ENCODE results near the gene SOWAHC.
"Not testable (repeated sequence)": the region's sequence is repeated elsewhere in the genome, so short reads cannot be mapped to it uniquely, and the experiment has no call there.

The SOWAHC gene

DNA sequence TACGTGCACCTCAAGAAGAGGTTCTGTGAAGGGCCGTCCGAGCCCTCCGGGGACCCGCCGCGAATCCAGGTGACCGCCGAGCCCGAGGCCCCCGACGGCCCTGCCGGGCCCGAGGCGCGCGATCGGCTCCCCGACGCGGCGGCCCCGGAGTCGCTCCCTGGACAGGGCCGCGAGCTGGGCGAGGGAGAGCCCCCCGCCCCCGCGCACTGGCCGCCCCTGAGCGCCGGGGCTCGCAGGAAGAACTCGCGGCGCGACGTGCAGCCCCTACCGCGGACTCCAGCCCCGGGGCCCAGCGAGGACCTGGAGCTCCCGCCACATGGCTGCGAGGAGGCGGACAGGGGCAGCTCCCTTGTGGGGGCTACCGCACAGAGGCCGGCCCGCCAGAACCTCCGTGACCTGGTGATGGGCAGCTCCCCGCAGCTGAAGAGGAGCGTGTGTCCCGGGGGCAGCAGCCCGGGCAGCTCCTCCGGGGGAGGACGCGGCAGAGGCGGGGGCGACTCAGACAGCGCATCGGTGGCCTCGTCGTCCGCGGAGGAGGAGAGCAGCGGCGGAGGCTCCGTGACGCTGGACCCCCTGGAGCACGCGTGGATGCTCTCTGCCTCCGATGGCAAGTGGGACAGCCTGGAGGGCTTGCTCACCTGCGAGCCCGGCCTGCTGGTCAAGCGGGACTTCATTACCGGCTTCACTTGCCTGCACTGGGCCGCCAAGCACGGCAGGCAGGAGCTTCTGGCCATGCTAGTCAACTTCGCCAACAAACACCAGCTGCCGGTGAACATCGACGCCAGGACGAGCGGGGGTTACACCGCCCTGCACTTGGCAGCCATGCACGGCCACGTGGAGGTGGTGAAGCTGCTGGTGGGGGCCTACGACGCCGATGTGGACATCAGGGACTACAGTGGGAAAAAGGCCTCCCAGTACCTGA lies 812 bp downstream of the SOWAHC start:
- no peak for DNase-seq (ENCODE audit: extremely low read depth in 1 of 2, low read depth in 1 of 2)

DNA sequence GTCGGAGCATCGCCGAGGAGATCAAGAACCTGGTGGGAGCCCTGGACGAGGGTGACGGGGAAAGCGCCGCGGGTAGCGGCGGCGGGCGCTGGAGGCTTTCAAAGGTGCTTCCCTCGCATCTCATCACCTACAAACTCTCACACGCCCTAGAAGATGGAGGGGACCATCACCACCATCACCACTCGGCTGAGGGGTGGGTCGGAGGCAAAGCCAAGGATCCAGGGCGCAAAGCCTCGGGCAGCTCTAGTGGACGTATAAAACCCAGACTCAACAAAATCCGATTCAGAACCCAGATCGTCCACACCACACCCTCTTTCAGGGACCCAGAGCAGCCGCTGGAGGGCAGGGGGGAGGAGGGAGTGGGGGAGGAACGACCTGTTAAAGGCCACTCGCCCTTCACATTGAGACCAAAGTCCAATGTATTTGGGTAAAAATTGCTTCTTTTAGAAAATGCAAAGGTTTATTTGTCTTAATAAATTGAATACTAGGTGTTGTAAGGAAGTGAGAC lies 1.5 kb downstream of the SOWAHC start:
- DNase-seq (ENCODE audit: extremely low read depth in 1 of 2, low read depth in 1 of 2), result no peak

DNA sequence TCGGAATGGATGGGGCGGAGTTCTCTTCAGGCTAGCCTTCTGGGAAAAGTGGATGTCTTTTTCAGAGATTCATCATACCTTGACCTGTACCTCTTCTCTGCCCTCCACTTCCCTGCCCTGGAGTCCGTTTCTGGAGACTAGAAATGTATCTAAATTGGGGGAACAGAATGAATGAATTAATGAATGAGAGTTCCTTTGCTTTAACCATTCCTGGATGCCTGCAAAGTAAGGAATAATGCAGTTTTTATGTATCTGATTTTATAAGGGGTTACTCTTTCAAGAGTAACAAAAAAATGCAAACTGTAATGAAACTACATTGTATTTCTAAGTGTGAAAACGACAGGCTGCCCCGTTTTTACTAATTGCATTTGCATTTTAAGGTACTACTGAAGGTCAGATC lies 2.0 kb downstream of the SOWAHC start:
- no peak for DNase-seq (ENCODE audit: extremely low read depth in 1 of 2, low read depth in 1 of 2)

DNA sequence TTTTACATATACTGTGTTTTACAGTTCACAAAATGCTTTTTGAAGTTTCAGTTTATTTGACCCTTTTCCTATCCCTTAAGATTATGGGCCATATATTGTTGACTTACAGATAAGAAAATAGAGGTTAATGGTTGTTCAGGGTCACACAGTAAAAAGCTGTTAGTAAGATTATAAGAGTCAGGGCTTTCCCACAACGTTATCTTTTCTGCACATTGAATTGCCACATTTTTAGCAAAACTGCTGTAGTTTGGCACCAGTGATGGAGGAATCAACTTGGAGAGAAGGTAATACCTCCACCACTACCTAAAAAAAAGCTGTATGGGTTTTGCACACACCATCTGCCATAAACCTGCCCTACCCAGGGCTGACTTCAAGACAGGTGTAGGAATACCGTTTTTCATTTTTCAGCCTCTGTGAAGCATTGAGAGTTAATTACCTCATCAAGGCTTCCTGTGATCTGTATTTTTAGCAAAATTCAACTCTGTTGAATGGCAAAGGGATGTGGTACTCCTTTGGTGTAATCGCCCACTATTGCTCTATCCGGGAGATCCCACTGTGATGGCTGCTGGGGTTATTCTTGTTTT lies 5.0 kb downstream of the SOWAHC start:
- no peak for DNase-seq (ENCODE audit: extremely low read depth in 1 of 2, low read depth in 1 of 2)

DNA sequence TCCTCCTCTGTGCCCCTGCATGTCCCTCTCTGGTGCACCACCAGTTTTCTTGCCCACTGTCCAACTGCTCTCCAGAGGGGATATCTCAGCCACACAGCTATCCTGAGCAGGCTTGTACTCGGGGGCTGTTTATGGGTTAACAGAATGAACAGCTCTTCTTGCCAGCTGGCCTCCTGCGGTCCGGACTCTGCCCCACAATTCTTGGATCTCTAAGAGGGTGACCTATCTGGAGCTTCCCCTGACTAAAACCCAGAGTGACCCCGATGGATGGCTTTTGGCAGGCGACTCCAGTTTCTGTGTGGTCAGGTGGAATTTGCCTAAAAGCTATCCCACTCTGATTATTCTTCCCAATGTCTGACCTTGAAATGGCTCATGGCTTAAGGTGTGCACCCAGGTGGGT lies 9.1 kb downstream of the SOWAHC start:
- no peak for DNase-seq (ENCODE audit: extremely low read depth in 1 of 2, low read depth in 1 of 2)

DNA sequence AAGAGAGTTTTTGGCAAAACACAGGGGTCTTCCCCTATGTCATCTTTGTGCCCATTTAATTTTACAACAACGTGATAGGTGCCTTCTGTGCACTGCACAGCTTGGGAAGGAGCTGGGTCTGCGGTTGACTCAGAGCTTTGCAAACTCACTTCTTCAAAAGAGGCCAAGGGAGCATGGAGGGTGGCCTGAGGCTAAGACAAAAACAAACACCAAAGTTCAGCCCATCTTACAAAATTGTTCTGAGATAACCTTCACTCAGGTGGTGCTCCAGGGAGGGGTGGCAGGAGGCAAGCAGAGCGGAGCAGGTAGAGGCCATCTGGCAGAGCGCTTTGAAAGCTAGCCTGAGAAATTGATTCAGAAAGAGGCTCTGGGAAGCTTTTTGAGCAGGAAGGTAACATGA lies 9.8 kb downstream of the SOWAHC start:
- DNase-seq (ENCODE audit: extremely low read depth in 1 of 2, low read depth in 1 of 2), result no peak

DNA sequence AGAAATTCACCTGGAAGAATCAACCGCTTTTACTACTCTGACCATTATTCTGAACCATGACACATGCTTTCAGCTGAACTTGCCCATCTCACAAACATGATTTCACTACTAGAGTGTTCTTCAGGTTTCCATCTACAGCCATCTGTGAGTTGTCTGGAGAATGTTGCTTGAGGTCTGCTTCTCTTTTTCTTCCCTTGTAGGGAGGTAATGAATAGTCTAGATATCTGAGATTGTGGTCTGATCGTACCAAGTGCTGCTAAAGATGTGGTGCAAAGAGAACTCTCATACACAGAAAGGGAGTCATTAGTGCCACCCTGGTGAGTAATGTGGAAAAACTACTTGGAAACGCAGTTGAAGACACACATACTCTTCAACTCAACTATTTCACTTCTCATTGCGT lies 10.2 kb downstream of the SOWAHC start:
- DNase-seq (ENCODE audit: extremely low read depth in 1 of 2, low read depth in 1 of 2), result no peak

DNA sequence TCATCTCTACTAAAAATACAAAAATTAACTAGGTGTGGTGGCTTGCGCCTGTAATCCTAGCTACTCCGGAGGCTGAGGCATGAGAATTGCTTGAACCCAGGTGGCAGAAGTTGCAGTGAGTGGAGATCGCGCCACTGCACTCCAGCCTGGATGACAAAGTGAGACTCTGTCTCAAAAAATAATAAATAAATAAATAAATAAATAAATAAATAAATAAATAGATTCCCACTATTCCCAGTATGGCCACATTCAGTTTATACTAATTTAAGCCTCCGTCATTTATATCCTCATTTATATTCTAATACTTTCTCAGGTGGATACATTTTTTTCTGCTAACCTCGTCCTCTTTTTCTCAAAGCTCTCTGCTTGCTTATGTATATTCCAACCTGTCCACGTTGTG lies 14.2 kb downstream of the SOWAHC start:
- not testable (repeated sequence) for DNase-seq (ENCODE audit: extremely low read depth in 1 of 2, low read depth in 1 of 2)

DNA sequence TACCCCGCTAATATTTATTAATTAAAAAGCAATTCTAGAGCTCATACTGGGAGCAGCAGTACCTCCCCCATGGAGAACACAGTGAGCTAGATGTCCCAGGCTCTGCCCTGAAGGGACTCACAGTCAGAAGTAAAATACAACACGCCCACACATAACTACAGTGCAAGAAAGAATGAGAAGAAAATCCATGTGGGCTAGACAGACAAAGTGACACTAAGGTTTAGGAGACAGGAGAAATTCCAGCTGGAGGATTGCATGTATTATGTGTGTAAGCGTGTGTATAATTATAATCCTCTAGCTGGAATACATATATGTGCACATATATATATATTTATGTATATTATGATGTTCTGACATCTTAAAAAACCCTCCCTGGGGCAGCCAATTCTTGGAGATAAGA lies 15.7 kb downstream of the SOWAHC start:
- DNase-seq (ENCODE audit: extremely low read depth in 1 of 2, low read depth in 1 of 2), result no peak

DNA sequence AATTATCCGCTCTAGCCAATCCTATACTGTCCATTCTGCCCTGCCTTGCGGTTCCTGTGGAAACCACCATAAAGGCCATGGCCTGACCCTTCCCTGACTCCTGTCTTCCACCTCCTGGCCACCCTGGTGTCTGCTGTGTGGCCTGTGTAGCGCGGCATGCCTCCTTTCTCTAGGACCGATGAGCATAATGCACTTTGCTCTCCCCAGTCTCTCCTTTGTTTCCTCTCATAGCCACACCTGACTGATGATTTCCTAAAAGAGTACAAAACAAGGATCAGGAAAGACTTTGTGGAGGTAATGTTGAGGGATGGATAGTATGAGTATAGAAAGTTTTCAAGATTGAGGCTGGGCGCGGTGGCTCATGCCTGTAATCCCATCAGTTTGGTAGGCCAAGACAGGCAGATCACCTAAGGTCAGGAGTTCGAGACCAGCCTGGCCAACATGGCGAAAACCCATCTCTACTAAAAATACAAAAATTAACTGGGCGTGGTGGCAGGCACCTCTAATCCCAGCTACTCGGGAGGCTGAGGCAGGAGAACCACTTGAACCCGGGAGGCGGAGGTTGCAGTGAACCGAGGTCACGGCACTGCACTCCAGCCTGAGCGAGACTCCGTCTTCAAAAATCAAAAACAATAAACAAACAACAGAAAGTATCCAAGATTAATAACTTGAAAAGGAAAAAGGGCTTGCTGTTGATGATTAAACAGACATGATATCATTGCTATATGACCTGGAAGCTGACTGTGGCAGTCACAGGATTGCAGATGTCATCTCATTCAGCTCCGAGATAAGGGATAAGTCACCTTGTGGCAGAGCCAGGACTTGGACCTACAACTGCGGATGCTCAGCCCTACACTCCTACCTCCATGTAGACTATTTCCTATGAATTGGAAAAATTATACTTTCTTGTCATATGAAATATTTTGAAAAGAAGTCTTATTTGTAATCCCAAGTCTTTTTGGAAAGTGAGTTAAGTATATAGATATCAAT lies 16.6 kb downstream of the SOWAHC start:
- no peak for DNase-seq (ENCODE audit: extremely low read depth in 1 of 2, low read depth in 1 of 2)

DNA sequence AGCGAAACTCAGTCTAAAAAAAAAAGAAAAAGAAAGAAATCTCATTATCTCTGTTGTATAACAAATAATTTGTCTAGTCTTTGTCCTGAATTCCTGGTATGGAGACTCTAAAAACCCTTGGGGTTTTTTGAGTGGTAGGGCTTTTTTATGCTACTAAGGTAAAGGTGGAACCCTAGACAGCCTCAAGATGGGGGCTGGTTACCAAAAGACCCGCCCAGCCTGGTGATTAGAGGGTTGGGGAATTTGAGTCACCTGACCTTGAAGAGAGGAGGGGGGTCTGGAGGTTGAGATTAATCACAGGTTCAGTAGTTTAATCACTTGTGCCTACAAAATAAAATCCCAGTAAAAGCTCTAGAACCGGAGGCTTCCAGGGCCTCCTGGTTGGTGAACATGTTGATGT lies 17.6 kb downstream of the SOWAHC start:
- DNase-seq (ENCODE audit: extremely low read depth in 1 of 2, low read depth in 1 of 2), result no peak

DNA sequence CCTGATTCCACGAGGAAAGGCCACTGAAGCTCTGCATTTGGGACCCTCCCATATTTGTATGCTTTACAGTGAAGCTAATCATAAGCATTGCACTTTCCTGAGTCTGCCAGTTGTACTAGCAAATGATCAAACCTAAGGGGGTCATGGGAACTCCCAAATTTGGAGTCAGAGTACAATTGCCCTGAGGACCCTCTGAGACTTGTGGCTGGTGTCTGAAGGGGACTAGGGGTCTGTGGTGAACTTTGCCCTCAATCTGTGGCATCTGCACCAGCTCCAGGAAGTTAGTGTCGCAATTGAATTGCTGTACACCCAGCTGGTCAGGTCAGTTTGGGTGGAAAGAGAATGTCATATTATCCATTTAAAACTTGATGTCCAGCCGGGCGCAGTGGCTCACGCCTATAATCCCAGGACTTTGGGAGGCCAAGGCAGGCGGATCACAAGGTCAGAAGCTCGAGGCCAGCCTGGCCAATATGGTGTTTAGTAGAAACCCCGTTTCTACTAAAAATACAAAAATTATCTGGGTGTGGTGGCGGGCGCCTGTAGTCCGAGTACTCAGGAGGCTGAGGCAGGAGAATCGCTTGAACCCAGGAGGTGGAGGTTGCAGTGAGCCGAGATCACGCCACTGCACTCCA lies 18.1 kb downstream of the SOWAHC start:
- no peak for DNase-seq (ENCODE audit: extremely low read depth in 1 of 2, low read depth in 1 of 2)

DNA sequence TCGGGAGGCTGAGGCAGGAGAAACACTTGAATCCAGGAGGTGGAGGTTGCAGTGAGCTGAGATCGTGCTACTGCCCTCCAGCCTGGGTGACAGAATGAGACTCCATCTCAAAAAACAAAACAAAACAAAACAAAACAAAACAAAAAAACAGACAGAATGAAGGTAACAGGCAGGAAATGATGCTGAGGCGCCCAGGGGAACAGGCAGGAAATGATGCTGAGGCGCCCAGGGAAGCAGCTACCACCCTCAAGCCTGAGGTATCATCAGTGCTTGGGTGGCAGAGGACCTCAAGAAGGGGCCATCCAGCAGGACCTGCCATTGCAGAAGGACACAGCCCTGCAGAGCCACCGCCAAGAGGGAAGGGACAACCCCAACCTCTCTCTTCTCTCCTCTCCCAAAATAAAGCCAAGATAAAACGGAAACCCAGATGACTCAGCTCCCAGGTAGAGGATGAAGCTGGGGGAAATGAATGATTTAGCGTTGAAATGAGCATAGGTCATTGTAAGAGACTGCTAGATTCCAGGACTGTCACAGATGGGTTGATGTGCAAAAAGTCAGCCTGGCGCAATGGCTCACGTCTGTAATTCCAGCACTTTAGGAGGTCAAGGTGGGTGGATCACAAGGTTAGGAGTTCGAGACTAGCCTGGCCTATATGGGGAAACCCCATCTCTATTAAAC lies 19.3 kb downstream of the SOWAHC start:
- no peak for DNase-seq (ENCODE audit: extremely low read depth in 1 of 2, low read depth in 1 of 2)

DNA sequence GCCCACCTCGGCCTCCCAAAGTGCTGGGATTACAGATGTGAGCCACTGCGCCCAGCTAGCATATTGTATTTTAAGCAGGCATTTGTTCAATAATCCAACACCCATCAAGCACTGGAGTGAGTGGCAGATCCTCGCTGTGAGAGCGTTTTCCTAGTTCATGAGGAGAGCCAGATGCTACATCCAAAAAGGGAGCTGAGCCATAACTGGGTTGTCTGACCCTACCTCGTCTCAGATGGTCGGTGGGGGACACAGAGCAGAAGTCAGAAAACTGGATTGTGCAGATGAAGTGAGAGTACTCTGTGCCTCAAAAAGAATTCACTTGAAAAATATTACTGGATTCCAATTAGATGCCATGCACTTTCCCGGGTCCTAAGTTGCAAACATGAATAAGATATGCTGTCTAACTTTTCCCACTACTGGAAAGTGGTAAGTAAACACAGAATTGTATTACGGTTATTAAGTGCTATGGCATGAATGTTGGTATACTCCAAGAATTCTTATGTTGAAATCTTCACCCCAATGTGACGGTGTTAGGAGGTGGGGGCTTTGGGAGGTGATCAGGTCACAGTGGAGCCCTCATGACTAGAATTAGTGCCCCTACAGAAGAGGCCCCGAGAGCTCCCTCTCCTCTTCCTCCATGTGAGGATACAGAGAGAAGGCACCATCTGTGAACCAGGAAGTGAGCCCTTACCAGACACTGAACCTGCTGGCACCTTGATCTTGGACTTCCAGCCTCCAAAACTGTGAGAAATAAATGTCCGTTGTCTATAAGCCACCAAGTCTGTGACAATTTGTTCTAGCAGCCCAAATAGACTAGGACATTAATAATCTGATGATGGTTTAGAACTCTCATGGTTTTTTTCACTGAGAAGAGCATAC lies 21.5 kb downstream of the SOWAHC start:
- DNase-seq (ENCODE audit: extremely low read depth in 1 of 2, low read depth in 1 of 2), result no peak

DNA sequence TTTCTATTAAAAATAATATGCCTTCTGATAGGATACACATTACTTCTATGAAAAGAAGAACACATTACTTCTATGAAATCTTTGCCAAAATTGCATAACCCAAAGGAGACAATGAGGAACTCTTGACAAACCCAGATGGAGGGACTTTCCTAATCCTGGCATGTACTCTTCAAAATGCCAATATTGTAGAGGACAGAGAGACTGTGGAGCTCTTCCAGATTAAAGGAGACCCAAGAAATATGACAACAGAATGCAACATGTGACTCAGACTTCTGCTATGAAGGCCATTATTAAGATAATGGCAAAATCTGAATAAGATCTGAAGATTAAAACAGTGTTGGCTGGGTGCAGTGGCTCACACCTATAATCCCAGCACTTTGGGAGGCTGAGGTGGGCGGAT lies 22.2 kb downstream of the SOWAHC start:
- no peak for DNase-seq (ENCODE audit: extremely low read depth in 1 of 2, low read depth in 1 of 2)

DNA sequence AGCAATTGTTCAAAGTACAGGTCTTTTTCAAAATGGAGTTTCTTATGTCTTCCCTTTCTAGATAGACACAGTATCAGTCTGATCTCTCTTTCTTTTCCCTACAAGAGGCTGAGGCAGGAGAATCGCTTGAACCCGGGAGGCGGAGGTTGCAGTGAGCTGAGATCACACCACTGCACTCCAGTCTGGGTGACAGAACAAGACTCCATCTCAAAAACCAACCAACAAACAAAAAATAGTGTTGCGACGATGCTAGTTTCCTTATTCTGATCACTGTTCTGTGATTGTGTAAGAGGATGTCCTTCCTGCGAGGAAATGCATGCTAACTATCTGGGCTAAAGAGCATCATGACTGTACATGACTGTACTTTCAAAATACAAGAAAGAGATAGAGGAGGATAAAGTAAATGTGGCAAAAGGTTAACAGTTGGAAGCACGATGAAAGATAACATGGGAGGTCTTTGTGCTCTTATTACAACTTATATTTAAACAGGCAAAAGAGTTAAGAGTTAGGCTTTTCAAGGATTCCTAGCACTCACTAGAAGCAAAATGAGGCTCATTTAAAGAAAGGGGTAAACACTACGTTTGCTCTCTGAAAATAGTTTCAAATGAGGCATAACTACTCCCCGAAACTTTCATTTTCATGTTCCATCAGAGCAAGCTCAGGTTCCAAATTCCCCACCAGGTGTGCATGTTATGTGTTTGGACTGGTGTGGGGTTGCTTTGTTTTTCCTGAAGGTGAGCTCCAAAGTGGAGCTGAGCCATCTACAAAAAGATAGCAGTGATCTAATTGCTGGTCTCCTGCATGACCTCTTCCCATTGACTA lies 23.8 kb downstream of the SOWAHC start:
- no peak for DNase-seq (ENCODE audit: extremely low read depth in 1 of 2, low read depth in 1 of 2)

DNA sequence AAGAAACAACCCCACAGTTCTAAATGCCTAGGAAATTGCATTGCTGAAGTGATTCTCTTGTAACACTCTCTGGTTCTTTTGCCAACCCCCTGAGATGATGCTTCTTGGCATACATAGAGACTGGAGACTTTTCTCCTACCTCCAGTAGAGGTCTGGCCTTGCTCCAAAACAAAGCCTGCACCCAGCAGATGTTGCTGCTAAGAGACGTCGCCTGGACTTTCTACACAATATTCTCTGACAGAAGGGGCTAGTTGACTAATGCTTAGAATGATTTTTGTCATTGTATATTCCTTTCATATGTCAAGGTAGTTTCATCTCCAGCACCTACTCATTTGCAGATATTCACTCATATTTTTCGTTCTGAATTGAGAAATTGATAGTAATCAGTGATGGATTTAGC lies 24.6 kb downstream of the SOWAHC start:
- no peak for DNase-seq (ENCODE audit: extremely low read depth in 1 of 2, low read depth in 1 of 2)

DNA sequence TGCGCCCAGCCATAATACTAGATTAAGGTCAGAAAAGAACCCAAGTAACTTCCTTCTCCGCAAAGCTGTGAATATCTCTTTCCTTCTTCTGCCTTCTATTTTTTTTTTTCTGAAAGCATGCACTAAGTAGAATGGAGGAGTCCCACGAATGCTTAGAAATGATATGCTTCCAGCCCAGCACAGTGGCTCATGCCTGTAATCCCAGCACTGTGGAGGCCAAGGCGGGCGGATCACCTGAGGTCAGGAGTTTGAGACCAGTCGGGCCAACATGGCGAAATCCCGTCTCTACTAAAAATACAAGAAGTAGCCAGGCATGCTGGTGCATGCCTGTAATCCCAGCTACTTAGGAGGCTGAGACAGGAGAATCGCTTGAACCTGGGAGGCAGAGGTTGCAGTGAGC lies 25.8 kb downstream of the SOWAHC start:
- not testable (repeated sequence) for DNase-seq (ENCODE audit: extremely low read depth in 1 of 2, low read depth in 1 of 2)

Data from stimulated activated CD8-positive, alpha-beta memory T cell treated with anti-CD3 and anti-CD28 coated beads, Interleukin-7, amount 100 ng/mL, for 48 hours (primary cell).